ENCODE measurements around the gene VIPR2.

- TF ChIP-seq, protein P1, sequence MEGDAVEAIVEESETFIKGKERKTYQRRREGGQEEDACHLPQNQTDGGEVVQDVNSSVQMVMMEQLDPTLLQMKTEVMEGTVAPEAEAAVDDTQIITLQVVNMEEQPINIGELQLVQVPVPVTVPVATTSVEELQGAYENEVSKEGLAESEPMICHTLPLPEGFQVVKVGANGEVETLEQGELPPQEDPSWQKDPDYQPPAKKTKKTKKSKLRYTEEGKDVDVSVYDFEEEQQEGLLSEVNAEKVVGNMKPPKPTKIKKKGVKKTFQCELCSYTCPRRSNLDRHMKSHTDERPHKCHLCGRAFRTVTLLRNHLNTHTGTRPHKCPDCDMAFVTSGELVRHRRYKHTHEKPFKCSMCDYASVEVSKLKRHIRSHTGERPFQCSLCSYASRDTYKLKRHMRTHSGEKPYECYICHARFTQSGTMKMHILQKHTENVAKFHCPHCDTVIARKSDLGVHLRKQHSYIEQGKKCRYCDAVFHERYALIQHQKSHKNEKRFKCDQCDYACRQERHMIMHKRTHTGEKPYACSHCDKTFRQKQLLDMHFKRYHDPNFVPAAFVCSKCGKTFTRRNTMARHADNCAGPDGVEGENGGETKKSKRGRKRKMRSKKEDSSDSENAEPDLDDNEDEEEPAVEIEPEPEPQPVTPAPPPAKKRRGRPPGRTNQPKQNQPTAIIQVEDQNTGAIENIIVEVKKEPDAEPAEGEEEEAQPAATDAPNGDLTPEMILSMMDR (IDR thresholded peaks at IDR 0.05), result no peak
- TF ChIP-seq POLR2A (IDR thresholded peaks at IDR 0.05), result no peak
These were observed 148.2 kb downstream of the VIPR2 start for GRCh38 chr7:158996214-158997109.
